Measurements from ENCODE around the gene TMEM273.

TMEM273 gene

DNA sequence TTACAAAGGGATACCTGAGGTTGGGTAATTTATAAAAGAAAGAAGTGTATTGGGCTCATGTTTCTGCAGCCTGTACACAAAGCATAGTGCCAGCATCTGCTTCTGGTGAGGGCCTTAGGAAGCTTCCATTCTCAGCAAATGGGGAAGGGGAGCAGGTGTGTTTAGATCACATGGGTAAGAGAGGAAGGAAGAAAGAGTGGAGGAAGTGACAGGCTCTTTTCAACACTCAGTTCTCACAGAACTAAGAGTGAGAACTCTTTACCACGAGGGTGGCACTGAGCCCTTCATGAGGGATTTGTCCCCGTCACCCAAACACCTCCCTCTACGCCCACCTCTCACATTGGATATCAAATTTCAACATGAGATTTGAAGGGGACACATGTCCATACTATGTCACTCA lies 53.9 kb downstream of the TMEM273 start:
- no peak overlapping the region for H3K4me2 ChIP-seq (ENCODE audit: low read length)
- no peak overlapping the region for H3K9ac ChIP-seq (ENCODE audit: low read depth, low read length)
- peaks cover 74% of the 10 kb centered on the region for H3K27me3 ChIP-seq (ENCODE audit: control insufficient read depth, insufficient read depth, low read length)
- peaks cover 17% of the 10 kb centered on the region for H3K4me1 ChIP-seq (ENCODE audit: control insufficient read depth, insufficient read depth, low read length)
- no peak overlapping the region for H3K4me3 ChIP-seq (ENCODE audit: low read length)
- no peaks in the 10 kb centered on the region for H3K9me3 ChIP-seq (replicated peaks; ENCODE audit: low read length)
- no peaks in the 10 kb centered on the region for H3K36me3 ChIP-seq (ENCODE audit: insufficient read depth, low read length)

DNA sequence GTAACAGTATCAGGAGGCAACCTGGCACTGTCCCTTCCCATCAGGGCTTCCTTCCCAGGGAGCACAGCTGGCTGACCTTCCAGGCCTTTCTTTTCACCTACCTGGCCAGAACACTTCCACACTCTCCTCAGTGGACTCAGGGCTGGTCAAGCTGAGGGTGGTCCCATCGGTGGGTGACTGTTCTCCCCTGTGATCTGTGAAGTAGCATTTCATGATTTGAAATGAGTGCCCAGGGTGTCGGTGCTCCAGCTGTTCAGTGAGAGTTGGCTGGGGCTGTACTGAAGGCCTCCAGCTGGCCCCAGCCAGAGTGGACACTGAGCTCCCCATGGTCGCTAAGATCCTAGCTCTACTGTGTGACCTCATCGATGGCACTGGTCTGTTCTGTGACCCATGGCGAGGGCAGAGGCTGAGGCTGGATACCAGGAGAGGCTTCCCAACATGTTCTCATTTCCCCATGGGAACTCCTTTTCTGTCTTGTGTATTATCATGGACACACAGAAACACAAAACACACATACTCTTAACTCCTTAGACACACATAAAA lies 54.4 kb downstream of the TMEM273 start, which contains the start of gene FAM170B:
Gene FAM170B (minus strand): TSS at position 316 of the 543 bp plus-strand sequence. CDS start 103 bp downstream, at position 213.
- no peaks in the 10 kb centered on the region for H3K9me3 ChIP-seq (replicated peaks; ENCODE audit: low read length)
- no peak within 1 kb of the TSS for H3K4me2 ChIP-seq (ENCODE audit: low read length)
- H3K36me3 ChIP-seq (ENCODE audit: insufficient read depth, low read length), result no peaks in the 10 kb centered on the region
- H3K4me1 ChIP-seq (ENCODE audit: control insufficient read depth, insufficient read depth, low read length), result peaks cover 12% of the 10 kb centered on the region
- no peak within 1 kb of the TSS for H3K9ac ChIP-seq (ENCODE audit: low read depth, low read length)
- H3K27me3 ChIP-seq (ENCODE audit: control insufficient read depth, insufficient read depth, low read length), result peaks cover 77% of the 10 kb centered on the region
- no peak within 1 kb of the TSS for H3K4me3 ChIP-seq (ENCODE audit: low read length)

DNA sequence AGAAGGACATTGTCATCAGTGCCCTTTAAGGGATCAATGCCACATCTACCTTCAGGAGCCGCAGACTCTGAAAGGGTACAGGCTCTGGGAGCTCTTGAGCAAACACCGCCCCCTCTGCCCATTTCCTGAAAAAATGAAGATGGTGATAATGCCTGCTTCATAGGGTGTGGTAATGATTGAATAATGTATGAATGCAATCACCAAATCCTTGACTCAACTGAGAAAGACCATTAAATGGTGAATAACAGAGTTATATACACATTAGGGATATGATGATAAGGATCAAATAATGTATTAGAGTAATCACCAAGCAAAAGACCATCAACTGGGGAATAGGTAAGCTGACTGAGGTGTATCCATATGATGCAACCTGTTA lies 55.8 kb downstream of the TMEM273 start:
- peaks cover 83% of the 10 kb centered on the region for H3K27me3 ChIP-seq (ENCODE audit: control insufficient read depth, insufficient read depth, low read length)
- no peaks in the 10 kb centered on the region for H3K36me3 ChIP-seq (ENCODE audit: insufficient read depth, low read length)
- no peak overlapping the region for H3K4me2 ChIP-seq (ENCODE audit: low read length)
- no peak overlapping the region for H3K4me3 ChIP-seq (ENCODE audit: low read length)
- no peak overlapping the region for H3K9ac ChIP-seq (ENCODE audit: low read depth, low read length)
- no peaks in the 10 kb centered on the region for H3K9me3 ChIP-seq (replicated peaks; ENCODE audit: low read length)
- peaks cover 7% of the 10 kb centered on the region for H3K4me1 ChIP-seq (ENCODE audit: control insufficient read depth, insufficient read depth, low read length)

DNA sequence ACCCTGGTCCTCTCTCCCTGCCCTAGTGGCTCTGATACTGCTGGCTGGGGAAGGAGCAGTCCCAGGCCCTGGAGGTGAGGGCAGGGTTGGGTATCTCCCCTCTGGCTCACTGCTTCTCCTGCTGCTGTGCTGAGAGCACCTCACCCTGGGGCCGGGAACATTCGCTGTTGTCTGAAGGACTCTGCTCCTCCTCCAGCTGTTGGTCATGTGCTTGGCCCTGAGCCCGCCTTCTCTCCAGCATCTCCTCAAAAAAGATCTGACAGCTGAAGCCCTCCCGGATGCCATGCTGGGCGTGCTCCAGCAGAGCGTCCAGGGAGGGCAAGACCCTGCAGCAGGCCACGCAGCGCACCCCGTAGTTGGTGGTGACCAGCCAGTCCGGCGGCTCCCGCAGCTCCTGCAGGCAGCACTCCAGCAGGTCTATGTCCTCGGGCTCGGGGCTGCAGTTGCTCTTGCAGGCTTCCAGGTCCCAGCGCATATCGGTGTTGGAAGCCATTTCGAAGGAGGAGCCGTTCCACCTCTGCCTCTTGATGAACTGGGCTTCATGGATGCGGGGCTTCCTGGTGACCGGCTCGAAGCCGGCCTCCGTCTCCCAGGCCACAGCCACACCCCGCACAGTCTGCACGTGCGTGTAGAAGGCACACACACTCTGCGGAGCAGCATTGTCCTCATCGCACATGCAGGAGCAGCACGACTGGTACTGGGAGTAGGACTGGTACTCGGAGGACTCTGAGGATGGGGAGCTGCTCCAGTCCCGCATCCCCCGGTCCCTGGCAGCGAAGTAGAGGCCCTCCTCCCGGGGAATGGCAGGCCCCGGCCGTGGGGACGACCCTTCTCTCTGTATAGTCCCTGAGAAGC lies 56.5 kb downstream of the TMEM273 start:
- Histone ChIP-seq H3K9me3 (replicated peaks; ENCODE audit: low read length) (no peaks in the 10 kb centered on the region), H3K4me2 (ENCODE audit: low read length) (no peak overlapping the region), H3K27me3 (ENCODE audit: control insufficient read depth, insufficient read depth, low read length) (peaks cover 77% of the 10 kb centered on the region), H3K4me3 (ENCODE audit: low read length) (no peak overlapping the region), H3K36me3 (ENCODE audit: insufficient read depth, low read length) (no peaks in the 10 kb centered on the region), H3K9ac (ENCODE audit: low read depth, low read length) (no peak overlapping the region), H3K4me1 (ENCODE audit: control insufficient read depth, insufficient read depth, low read length) (peaks cover 7% of the 10 kb centered on the region)

DNA sequence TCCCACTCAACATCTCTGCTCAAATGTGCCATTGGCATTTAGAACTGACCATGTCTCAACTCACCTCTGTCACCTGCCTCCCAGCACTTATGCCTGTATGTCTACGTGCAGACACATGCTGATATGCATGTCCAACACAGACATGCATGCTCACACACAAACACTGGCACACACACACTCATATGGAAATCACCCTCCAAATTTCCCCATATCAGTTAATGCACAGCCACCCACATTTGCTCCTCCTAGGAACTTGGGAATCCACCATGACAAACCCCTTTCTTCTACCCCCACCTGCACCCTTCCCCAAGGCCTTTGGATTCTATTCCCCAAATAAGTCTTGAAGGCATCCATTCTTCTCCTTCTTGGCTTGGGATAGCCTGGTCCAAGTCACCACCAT lies 58.8 kb downstream of the TMEM273 start:
- H3K4me2 ChIP-seq (ENCODE audit: low read length), result no peak overlapping the region
- H3K4me3 ChIP-seq (ENCODE audit: low read length), result no peak overlapping the region
- H3K9me3 ChIP-seq (replicated peaks; ENCODE audit: low read length), result no peaks in the 10 kb centered on the region
- H3K27me3 ChIP-seq (ENCODE audit: control insufficient read depth, insufficient read depth, low read length), result peaks cover 64% of the 10 kb centered on the region
- H3K36me3 ChIP-seq (ENCODE audit: insufficient read depth, low read length), result no peaks in the 10 kb centered on the region
- H3K9ac ChIP-seq (ENCODE audit: low read depth, low read length), result no peak overlapping the region
- peaks cover 7% of the 10 kb centered on the region for H3K4me1 ChIP-seq (ENCODE audit: control insufficient read depth, insufficient read depth, low read length)

DNA sequence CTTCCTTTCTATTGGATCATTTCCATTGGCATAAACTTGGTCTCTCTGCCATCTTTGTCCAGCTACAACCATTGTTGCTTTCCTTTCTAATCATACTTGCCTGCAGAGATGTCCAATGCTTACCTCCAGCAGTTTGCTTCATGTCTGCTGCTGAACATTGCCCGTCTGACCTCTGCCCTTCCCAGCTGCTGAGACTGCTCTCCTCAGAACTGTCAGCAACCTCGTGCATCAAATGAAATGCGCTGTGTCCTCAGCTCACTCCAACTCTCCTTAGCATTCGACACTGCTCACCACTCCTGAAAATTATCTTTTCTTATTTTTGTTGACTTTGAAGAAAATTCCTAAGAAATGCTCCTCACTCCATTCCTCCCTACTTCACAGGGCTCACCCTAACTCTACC lies 59.3 kb downstream of the TMEM273 start:
- no peak overlapping the region for H3K4me2 ChIP-seq (ENCODE audit: low read length)
- H3K9ac ChIP-seq (ENCODE audit: low read depth, low read length), result no peak overlapping the region
- H3K4me1 ChIP-seq (ENCODE audit: control insufficient read depth, insufficient read depth, low read length), result peaks cover 7% of the 10 kb centered on the region
- no peak overlapping the region for H3K4me3 ChIP-seq (ENCODE audit: low read length)
- H3K36me3 ChIP-seq (ENCODE audit: insufficient read depth, low read length), result no peaks in the 10 kb centered on the region
- H3K27me3 ChIP-seq (ENCODE audit: control insufficient read depth, insufficient read depth, low read length), result peaks cover 65% of the 10 kb centered on the region
- H3K9me3 ChIP-seq (replicated peaks; ENCODE audit: low read length), result no peaks in the 10 kb centered on the region

DNA sequence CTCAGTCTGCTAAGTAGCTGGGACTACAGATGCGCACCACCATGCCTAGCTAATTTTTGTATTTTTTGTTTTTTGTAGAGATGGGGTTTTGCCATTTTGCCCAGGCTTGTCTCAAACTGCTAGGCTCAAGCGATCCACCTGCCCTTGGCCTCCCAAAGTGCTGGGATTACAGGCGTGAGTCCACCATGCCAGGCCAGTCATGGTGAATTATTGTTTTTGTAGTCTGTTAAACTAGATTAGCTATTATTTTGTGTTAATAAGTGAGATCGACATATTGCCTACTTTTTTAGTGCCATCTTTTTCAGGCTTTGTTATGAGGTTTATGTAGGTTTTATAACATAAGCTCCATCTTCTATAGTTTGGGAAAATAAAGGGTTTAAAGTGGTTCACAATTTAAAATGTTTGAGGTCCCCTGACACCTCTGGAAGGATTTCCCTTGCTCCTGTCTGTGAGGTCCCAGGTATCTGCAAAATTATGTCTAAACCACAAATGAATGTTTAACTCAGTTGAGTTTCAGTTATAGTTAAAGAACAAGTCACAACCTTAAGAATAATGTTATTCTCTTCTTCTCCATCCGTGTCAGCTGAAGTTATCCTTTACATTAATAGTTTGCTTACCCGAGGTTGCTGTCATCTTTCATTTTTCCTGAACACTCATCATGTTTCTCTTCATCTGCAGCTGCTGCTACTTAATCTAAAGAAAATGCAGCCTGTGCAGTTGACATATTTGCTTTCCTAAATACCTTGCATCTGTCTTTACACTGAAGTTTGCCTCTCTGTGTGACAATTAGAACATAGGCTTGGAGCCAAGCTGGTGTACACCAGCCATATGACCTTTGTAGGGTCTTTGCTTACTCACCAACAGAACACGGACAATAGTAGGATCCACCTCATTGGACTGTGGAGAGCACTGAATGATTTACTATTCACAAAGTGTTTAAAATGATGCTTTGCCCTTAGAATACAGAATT lies 63.9 kb downstream of the TMEM273 start:
- Histone ChIP-seq H3K4me1 (ENCODE audit: control insufficient read depth, insufficient read depth, low read length) (no peaks in the 10 kb centered on the region), H3K4me2 (ENCODE audit: low read length) (no peak overlapping the region), H3K9me3 (replicated peaks; ENCODE audit: low read length) (no peaks in the 10 kb centered on the region), H3K36me3 (ENCODE audit: insufficient read depth, low read length) (no peaks in the 10 kb centered on the region), H3K27me3 (ENCODE audit: control insufficient read depth, insufficient read depth, low read length) (peaks cover 42% of the 10 kb centered on the region), H3K9ac (ENCODE audit: low read depth, low read length) (no peak overlapping the region), H3K4me3 (ENCODE audit: low read length) (no peak overlapping the region)

DNA sequence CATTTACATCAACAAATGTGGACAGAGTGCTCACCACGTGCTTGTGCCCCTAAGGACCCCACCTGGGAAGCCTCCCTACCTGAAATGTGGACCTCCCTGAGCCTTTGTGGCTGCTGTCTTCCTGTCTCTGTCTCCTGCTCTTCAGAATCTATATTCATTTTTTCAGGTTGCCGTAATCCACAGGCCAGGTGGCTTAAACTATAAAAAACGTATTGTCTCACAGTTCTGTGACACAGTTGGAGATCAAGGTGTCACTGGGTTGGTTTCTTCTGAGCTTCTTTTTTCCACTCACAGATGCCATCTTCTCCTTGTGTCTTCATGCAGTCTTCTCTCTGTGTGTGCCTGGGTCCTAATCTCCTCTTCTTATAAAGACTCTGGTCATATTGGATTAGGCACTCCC lies 67.3 kb downstream of the TMEM273 start:
- H3K4me3 ChIP-seq (ENCODE audit: low read length), result no peak overlapping the region
- no peaks in the 10 kb centered on the region for H3K36me3 ChIP-seq (ENCODE audit: insufficient read depth, low read length)
- no peak overlapping the region for H3K9ac ChIP-seq (ENCODE audit: low read depth, low read length)
- H3K9me3 ChIP-seq (replicated peaks; ENCODE audit: low read length), result no peaks in the 10 kb centered on the region
- peaks cover 55% of the 10 kb centered on the region for H3K27me3 ChIP-seq (ENCODE audit: control insufficient read depth, insufficient read depth, low read length)
- no peak overlapping the region for H3K4me2 ChIP-seq (ENCODE audit: low read length)
- H3K4me1 ChIP-seq (ENCODE audit: control insufficient read depth, insufficient read depth, low read length), result no peaks in the 10 kb centered on the region

DNA sequence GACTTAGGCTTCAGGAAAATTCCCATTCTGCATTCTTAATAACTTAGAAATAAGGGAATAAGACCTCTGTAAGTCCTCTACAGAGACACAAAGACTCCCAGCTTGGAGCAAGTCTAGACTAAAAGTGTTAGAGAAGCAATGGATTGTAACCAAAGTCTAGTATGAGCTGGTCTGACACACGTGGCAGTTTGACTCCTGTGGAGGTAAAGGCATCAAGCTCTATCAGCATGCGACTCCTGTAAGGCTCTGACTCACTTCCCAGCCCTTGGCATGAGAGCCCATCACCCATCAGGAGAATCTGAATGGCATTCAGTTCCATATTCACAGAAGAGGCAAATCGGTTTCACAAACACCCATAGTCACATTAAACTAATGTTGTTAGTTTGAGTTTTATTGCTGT lies 68.4 kb downstream of the TMEM273 start:
- H3K4me2 ChIP-seq (ENCODE audit: low read length), result no peak overlapping the region

DNA sequence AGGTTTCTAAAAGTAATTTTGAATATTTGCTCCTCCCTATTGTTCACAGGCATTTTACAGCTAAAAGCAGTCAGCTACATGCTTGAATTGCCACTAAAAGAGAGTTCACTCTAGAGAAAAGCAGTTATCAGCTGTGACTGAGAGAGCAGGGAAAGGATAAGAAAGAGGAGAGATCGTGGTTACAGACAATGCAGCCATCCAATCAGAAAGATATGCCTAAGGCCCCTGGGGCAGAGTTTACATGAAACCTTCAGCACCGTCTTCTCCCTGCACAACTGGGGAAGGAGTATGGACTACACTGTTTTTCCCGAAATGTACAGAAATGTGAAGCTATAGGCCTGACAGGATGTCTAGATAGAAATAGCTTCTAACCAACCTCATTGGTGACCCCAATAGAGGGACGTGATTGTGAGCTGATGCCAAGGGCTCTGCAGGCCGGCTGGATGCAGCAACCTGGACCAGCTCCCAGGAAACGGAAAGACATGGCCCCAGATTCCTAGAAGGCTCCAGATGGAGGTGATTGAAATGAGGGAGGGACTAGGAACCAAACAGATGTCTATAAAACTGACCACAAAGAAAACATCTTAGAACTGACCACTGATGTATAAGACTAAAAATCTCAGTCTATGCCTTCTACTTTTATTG lies 69.6 kb downstream of the TMEM273 start:
- Histone ChIP-seq H3K27me3 (ENCODE audit: control insufficient read depth, insufficient read depth, low read length) (peaks cover 59% of the 10 kb centered on the region), H3K4me1 (ENCODE audit: control insufficient read depth, insufficient read depth, low read length) (peaks cover 8% of the 10 kb centered on the region), H3K9me3 (replicated peaks; ENCODE audit: low read length) (no peaks in the 10 kb centered on the region), H3K36me3 (ENCODE audit: insufficient read depth, low read length) (no peaks in the 10 kb centered on the region), H3K9ac (ENCODE audit: low read depth, low read length) (no peak overlapping the region), H3K4me3 (ENCODE audit: low read length) (no peak overlapping the region), H3K4me2 (ENCODE audit: low read length) (no peak overlapping the region)

More for the DNA sequence above, 68.4 kb downstream of the TMEM273 start:
- no peak overlapping the region for H3K9ac ChIP-seq (ENCODE audit: low read depth, low read length)
- no peaks in the 10 kb centered on the region for H3K36me3 ChIP-seq (ENCODE audit: insufficient read depth, low read length)
- no peaks in the 10 kb centered on the region for H3K9me3 ChIP-seq (replicated peaks; ENCODE audit: low read length)
- H3K4me1 ChIP-seq (ENCODE audit: control insufficient read depth, insufficient read depth, low read length), result no peaks in the 10 kb centered on the region
- no peak overlapping the region for H3K4me3 ChIP-seq (ENCODE audit: low read length)
- H3K27me3 ChIP-seq (ENCODE audit: control insufficient read depth, insufficient read depth, low read length), result peaks cover 61% of the 10 kb centered on the region
